ENCODE data around the gene OR52E6. TPM values are rescaled to one million over a fixed set of nuclear protein-coding genes. Genes with fewer than 3 reads are reported as not detected.

OR52E6 gene
- total RNA-seq, 2 experiments from 2014 or later, result not detected

DNA sequence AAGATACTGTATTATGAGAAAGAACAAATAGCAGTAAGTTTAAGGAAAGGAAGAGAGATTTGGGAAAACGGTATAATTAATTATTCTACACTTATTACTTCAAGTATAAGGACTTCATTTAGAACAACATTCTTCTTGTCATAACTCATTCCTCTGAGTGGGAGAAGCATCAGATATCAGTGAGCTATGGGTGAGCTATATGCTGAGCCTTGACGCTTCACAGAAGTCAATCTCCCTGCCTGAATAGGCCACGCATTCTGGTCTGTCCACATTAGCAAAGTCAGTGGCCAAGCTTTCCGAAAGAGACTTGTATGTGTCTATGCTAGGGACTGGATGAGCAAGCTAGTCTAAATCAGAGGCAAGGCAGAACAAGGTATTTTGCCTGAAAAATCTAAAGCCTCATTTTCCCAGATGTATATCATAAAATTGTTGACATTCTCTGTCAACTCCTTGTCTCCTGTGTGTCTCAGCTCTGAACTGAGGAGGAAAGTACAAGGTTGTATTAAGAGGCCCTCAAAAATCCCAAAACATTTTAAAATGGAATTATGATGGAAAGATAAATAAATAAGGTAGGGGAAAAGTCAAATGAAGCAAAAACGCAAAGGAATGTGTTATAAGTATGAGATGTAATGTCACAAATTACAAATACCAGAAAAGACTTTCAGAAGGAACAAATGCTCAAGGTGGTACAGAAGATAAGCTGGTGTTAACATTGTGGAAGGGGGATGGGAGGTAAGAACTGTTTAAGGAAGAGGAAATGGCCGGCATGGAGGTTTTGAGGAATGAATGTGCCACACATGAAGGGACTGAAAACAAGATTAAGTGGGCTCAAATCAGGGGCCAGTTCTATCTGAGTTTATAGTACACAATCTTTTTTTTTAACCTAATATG lies 31.5 kb downstream of the OR52E6 start:
- H3K9me2 ChIP-seq (ENCODE audit: insufficient read depth, low read length), result no peaks in the 10 kb centered on the region
- no TSS peak for BruUV-seq (replicated peaks)
- no peaks in the 10 kb centered on the region for H3K4me1 ChIP-seq (ENCODE audit: insufficient read depth, low read length, poor library complexity, severe bottlenecking)
- ChIA-PET CTCF (ENCODE audit: unreplicated experiment) (no interaction called here), POLR2A (interaction anchor here (1.1 kb wide), 1 partner anchor 12 kb away, joined by 3 read pairs; no protein-coding TSS in a partner anchor)
- intact Hi-C loops (cut with micrococcal nuclease; ENCODE audit: unreplicated experiment), result loop anchor here (5.0 kb wide), 1 partner anchor 688 kb away; no protein-coding TSS in a partner anchor
- no peak overlapping the region for H3K4me3 ChIP-seq (ENCODE audit: low read depth, low read length, poor library complexity, severe bottlenecking)
- DNase-seq (ENCODE audit: low spot score), result no peak
- no peak overlapping the region for H3K4me2 ChIP-seq (ENCODE audit: low read length)
- H3K36me3 ChIP-seq (ENCODE audit: insufficient read depth, low read length), result no peaks in the 10 kb centered on the region
- H4K20me1 ChIP-seq (ENCODE audit: insufficient read depth, low read length), result no peaks in the 10 kb centered on the region
- H2AFZ ChIP-seq (ENCODE audit: low read length), result no peak overlapping the region
- no peak overlapping the region for H3K27ac ChIP-seq (ENCODE audit: low read depth, low read length, poor library complexity, severe bottlenecking)
- H3K79me2 ChIP-seq (ENCODE audit: insufficient read depth, low read depth, low read length), result no peaks in the 10 kb centered on the region
- H3K9me3 ChIP-seq (ENCODE audit: low read length), result no peaks in the 10 kb centered on the region
- TF ChIP-seq EZH2phosphoT487 (IDR thresholded peaks at IDR 0.05; ENCODE audit: borderline replicate concordance, low read depth, low read length), result no peak
- TF ChIP-seq, protein P1, sequence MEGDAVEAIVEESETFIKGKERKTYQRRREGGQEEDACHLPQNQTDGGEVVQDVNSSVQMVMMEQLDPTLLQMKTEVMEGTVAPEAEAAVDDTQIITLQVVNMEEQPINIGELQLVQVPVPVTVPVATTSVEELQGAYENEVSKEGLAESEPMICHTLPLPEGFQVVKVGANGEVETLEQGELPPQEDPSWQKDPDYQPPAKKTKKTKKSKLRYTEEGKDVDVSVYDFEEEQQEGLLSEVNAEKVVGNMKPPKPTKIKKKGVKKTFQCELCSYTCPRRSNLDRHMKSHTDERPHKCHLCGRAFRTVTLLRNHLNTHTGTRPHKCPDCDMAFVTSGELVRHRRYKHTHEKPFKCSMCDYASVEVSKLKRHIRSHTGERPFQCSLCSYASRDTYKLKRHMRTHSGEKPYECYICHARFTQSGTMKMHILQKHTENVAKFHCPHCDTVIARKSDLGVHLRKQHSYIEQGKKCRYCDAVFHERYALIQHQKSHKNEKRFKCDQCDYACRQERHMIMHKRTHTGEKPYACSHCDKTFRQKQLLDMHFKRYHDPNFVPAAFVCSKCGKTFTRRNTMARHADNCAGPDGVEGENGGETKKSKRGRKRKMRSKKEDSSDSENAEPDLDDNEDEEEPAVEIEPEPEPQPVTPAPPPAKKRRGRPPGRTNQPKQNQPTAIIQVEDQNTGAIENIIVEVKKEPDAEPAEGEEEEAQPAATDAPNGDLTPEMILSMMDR (conservative IDR thresholded peaks at IDR 0.05; ENCODE audit: low read length), result no peak

GRCh38 chr11:5809122-5809519 lies 32.6 kb downstream of the OR52E6 start:
- Histone ChIP-seq H3K9me2 (ENCODE audit: insufficient read depth, low read length) (no peaks in the 10 kb centered on the region), H3K4me2 (ENCODE audit: low read length) (peak overlapping the region; percentile 53), H3K79me2 (ENCODE audit: insufficient read depth, low read depth, low read length) (no peaks in the 10 kb centered on the region), H2AFZ (ENCODE audit: low read length) (peak overlapping the region; percentile 75), H3K4me1 (ENCODE audit: insufficient read depth, low read length, poor library complexity, severe bottlenecking) (no peaks in the 10 kb centered on the region), H3K27ac (ENCODE audit: low read depth, low read length, poor library complexity, severe bottlenecking) (no peak overlapping the region), H3K9me3 (ENCODE audit: low read length) (no peaks in the 10 kb centered on the region), H3K36me3 (ENCODE audit: insufficient read depth, low read length) (no peaks in the 10 kb centered on the region), H4K20me1 (ENCODE audit: insufficient read depth, low read length) (no peaks in the 10 kb centered on the region), H3K4me3 (ENCODE audit: low read depth, low read length, poor library complexity, severe bottlenecking) (no peak overlapping the region)
- intact Hi-C loops (cut with micrococcal nuclease; ENCODE audit: unreplicated experiment), result loop anchor here (5.0 kb wide), 1 partner anchor 687 kb away; no protein-coding TSS in a partner anchor
- BruUV-seq (replicated peaks), result no TSS peak
- TF ChIP-seq, protein P1 (conservative IDR thresholded peaks at IDR 0.05; ENCODE audit: low read length), result no peak
- ChIA-PET CTCF (ENCODE audit: unreplicated experiment) (no interaction called here), POLR2A (no interaction called here)
- no peak for DNase-seq (ENCODE audit: low spot score)
